Measurements from ENCODE around the gene PRR5L. TPM values are rescaled to one million over a fixed set of nuclear protein-coding genes. Genes with fewer than 3 reads are reported as not detected.

The PRR5L gene
- total and polyA plus RNA-seq, 2 experiments from 2014 or later, result 3.1 to 8.9 TPM

DNA sequence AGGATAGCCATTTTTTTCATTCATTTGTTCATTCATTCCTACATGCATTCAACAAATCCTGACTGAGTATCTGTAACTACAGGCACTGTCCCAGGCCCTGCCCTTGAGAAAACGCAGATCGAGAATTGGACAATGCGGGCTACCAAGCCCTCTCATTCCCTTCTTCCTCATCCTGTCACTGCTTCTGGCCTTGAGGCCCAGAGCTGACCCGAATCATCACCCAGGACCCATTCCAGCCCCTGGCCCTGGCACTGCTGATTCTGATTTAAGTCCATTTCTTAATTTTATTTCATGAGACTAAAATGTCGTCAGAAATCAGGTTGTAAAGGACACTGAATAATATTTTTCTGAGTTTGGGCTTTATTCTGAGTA lies 31.1 kb upstream of the PRR5L start:
- Histone ChIP-seq H2AFZ (no peak overlapping the region), H3K79me2 (replicated peaks; ENCODE audit: insufficient read depth) (no peaks in the 10 kb centered on the region), H3F3A (replicated peaks; ENCODE audit: low read depth) (no peaks in the 10 kb centered on the region), H3K4me3 (no peak overlapping the region), H3K36me3 (ENCODE audit: insufficient read depth) (no peaks in the 10 kb centered on the region), H3K4me2 (no peak overlapping the region), H3K4me1 (ENCODE audit: insufficient read depth) (no peaks in the 10 kb centered on the region), H4K20me1 (replicated peaks; ENCODE audit: insufficient read depth) (no peaks in the 10 kb centered on the region), H3K9me2 (ENCODE audit: insufficient read depth) (no peaks in the 10 kb centered on the region), H3K27me3 (ENCODE audit: insufficient read depth) (no peaks in the 10 kb centered on the region), H3K27ac (ENCODE audit: low read depth) (no peak overlapping the region)
- Mint-ChIP-seq H3K4me1 (peaks cover 13% of the 10 kb centered on the region; the same call in 2 of the 3 replicates), H3K27me3 (ENCODE audit: insufficient read depth, low read depth, poor library complexity) (peaks cover 9% of the 10 kb centered on the region), H3K4me3 (no peak overlapping the region), H3K27ac (no peak overlapping the region), H3K9me3 (no peaks in the 10 kb centered on the region), H3K36me3 (ENCODE audit: low read depth) (no peaks in the 10 kb centered on the region; the same call in 2 of the 3 replicates)
- DNase-seq (ENCODE audit: low spot score) (no peak), ATAC-seq (no peak)
- no peak for TF ChIP-seq JUNB (IDR thresholded peaks at IDR 0.05; ENCODE audit: unreplicated experiment)
- no peak for TF ChIP-seq EZH2 (IDR thresholded peaks at IDR 0.05; ENCODE audit: low read depth, unreplicated experiment)
- no peak for TF ChIP-seq CREB1 (CRISPR knock-in tag; IDR thresholded peaks at IDR 0.05; ENCODE audit: low read depth)
- no peak for TF ChIP-seq ZNF114 (CRISPR knock-in tag; IDR thresholded peaks at IDR 0.05)
- TF ChIP-seq EZH2phosphoT487 (IDR thresholded peaks at IDR 0.05; ENCODE audit: unreplicated experiment), result no peak
- TF ChIP-seq ZNF331 (CRISPR knock-in tag; IDR thresholded peaks at IDR 0.05; ENCODE audit: low read depth), result no peak
- TF ChIP-seq CTCF (conservative IDR thresholded peaks at IDR 0.05; ENCODE audit: low read depth in 2 of 2), result no peak
- TF ChIP-seq ZNF462 (CRISPR knock-in tag; IDR thresholded peaks at IDR 0.05), result no peak
- TF ChIP-seq REST (IDR thresholded peaks at IDR 0.05; ENCODE audit: unreplicated experiment), result no peak
- no peak for TF ChIP-seq ETS1 (IDR thresholded peaks at IDR 0.05)
- TF ChIP-seq NANOG (IDR thresholded peaks at IDR 0.05; ENCODE audit: borderline replicate concordance), result no peak
- TF ChIP-seq POLR2AphosphoS5 (IDR thresholded peaks at IDR 0.05; ENCODE audit: low read depth), result no peak
- TF ChIP-seq STAT1 (IDR thresholded peaks at IDR 0.05; ENCODE audit: unreplicated experiment), result no peak

Measured in GM23338 (cell line).